Measurements from ENCODE around the gene PCDH9.

GRCh38 chr13:67100730-67101129 lies 129.4 kb downstream of the PCDH9 start:
- TF ChIP-seq CTCF (IDR thresholded peaks at IDR 0.05; ENCODE audit: low read depth, low read length) (no peak), POLR2A (IDR thresholded peaks at IDR 0.05; ENCODE audit: extremely low read depth, insufficient read length) (no peak), MYC (IDR thresholded peaks at IDR 0.05; ENCODE audit: low read depth, low read length) (no peak)
- TF ChIP-seq, protein P1, sequence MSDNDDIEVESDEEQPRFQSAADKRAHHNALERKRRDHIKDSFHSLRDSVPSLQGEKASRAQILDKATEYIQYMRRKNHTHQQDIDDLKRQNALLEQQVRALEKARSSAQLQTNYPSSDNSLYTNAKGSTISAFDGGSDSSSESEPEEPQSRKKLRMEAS (IDR thresholded peaks at IDR 0.05; ENCODE audit: low read depth, low read length) = no peak
